Measurements from ENCODE around the gene KLK4.

- TF ChIP-seq CTCF (conservative IDR thresholded peaks at IDR 0.05) = no peak
- no peak for TF ChIP-seq ZFX (IDR thresholded peaks at IDR 0.05)
Measured at GRCh38 chr19:50924586-50924985, 13.4 kb upstream of the KLK4 start.

All from C4-2B (cell line).